GM18499 (cell line): ENCODE data around the gene SCAMP4.
"Not testable (repeated sequence)": the region's sequence is repeated elsewhere in the genome, so short reads cannot be mapped to it uniquely, and the experiment has no call there.

ENCODE experiments used
- ATAC-seq: cut with Tn5 transposase; IDR thresholded peaks from one replicate; pipeline ENCODE4 v1.9.1; 2021; ENCODE audit warnings: moderate number of reproducible peaks; ENCODE audit not compliant: insufficient read depth, unreplicated experiment

The SCAMP4 gene

DNA sequence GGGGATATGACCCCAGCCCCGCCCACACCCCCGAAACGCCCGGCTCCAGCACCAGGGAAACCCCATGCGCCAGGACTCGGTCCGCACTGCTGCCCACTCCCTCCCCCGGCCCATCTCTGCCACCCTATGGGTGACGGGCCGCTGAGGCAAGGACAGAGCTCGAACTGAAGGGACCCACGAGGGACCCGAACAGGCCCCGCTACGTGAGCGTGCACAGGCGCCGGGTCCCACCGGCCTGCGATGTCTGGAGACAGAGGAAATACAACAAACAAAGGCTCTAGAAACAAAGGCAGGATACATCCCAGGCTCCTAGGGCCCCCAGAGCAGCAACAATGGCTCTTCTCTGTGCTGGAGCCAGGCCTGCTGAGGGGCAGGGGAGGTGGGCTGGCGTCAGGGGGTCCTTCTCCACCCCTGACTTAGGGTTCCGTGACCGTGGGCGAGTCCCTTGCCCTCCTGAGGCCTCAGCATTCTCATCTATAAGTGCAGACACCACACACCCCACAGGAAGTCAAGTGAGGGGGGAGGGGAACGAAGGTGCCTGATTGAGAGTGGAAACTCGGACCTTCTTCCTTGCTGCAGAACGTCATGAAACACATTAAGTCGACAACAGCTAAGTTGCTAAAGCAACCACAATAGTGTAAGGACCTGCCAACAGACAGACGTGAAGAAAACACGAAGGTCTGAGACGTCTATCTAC is 23.0 kb upstream of the SCAMP4 start:
- ATAC-seq = no peak

DNA sequence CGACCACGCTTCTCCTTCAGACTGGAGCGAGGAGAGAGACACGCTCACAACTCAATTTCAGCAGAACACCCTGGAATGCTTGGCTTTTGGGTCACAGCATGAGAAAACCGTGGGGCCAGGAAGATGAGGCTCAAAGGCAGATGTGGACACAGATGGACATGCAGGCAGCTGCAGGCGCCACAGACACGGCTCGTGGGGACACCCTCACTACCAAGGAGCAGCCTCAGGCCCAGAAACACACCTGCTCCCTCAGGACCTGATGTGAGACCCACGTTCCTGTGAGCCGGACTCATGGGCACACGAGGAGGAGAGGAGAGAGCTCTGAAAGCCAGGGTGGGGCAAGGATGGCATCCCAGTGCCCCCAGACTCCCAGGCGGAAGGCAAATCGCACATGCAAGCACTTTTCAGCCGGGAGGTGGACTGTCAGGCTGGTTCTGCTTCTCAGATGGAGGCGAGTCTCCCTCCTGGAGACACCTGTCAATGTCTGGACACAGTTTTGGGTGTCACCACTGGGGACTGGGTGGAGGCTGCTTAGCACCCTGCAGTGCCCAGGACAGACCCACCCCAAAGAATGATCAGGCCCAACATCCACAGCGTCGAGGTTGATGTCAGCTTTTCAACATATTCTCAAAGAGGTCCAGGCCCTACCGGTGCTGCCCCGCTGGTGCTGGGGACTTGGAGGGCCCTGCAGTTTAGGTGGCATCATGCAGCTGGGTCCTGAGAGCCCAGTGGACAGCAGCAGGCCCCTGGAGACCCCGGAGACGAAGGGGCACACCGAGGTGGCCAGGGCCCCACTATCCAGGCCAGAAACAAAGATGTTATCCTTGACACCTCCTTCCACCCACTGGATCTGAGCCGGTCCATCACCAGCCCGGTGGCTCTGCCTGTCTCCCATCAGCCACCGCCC is 22.2 kb upstream of the SCAMP4 start:
- no peak for ATAC-seq

DNA sequence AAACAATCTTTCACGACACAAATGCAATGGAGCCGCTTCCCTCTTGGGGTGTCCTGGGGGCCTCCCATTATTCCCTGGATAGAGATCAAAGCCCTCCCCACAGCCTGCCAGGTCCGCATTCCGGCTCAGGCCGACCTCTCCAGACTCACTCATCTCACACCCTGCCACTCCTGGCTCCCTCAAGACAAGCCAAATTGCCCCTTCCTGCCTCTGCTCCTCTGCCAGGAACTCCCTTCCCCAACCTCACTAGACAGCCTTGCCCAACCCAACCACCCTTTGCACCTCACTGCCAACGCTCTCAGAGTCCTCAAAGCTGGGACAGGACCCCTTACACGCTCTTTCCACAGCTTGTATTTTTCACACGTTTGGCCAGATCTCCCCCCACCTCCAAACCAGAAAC is 21.4 kb upstream of the SCAMP4 start:
- ATAC-seq = no peak

DNA sequence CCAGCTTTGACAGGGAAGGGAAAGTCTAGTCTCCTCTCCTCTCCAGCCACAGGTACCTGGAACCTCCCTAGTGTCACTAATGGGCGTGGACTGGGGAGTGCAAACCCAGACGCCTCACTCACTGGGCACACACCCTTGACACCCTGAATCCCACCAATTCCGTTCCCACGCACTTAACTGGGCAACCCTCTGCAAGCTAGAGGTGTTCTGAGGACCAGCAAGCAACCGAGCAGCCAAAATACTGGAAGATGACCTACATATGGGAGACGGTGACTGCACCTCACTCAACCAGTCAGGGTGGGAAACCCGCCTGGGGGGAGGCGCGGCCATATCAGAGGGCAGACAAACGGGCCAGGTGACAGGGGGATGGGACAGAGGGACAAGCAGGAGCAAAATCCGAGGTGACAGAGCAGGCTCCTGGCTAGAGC is 20.9 kb upstream of the SCAMP4 start:
- ATAC-seq = no peak

DNA sequence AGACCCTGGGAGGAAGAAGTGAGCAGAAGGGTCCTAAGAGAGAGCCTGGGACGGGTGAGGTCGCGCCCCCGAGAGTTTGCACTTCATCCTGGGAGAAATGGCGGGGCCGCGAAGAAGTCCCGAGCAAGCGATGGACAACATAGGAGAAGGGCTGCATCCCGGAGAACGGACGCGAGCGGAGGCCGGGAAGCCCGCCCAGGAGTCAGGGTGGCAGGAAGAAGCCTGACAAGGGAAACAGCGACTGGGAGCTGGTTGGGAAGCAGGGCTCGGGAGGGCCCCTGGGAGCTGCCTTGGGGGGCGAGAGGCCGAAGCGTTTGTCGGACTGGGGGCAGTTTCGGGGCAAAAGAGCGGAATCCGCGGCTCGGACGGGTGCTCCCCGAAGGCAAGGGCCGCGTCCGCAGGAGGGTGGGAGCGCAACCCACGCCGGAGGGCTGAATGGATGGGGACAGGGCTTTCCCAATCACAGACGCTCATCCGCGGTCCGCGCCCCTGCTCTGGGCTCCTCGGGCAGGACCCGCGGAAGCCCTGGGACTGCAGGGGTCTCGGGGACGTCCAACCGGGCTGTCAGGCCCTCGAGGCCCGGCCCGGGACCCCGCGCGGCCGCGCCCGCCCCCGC is 20.4 kb upstream of the SCAMP4 start:
- ATAC-seq = no peak

DNA sequence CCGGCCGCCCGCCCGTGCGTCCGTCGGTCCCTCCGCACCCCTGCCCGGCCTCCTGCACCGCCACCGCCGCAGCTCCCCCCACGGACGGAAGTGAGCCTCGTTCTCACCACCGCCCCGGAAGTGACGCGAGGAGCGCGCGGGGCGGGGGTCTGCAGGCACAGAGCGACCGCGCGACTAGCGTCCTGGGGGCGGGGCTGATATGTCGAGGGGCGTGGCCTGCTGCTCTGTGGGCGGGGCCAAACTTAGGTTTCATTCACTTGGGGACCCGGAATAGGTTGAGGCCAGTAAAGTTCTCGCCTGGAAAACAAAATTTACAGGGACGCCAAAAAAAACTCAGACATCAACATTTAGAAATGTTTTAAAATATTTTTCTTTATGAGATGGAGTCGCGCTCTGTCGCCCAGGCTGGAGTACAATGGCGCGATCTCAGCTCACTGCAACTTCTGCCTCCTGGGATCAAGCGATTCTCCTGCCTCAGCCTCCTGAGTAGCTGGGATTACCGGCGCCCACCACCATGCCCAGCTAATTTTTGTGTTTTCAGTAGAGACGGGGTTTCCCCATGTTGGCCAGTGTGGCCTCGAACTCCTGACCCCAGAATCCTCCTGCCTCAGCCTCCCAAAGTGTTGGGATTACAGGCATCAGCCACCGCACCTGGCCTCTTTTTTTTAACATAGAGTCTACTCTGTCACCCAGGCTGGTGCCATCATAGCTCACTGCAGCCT is 19.6 kb upstream of the SCAMP4 start, which contains the start of gene ABHD17A:
TSS of gene ABHD17A (minus strand) at position 99 of the 722 bp plus-strand sequence. CDS start 3,930 bp downstream, outside the sequence.
- ATAC-seq = not testable (repeated sequence)

DNA sequence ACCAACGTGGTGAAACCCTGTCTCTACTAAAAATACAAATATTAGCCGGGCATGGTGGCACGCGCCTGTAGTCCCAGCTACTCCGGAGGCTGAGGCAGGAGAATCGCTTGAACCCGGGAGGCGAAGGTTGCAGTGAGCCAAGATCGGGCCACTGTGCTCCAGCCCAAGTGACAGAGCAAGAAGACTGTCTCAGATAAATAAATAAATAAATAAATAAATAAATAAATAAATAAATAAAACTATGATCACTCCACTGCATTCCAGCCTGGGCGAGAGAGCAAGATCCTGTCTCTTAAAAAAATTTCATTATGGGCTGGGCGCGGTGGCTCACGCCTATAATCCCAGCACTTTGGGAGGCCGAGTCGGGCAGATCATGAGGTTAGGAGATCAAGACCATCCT is 18.8 kb upstream of the SCAMP4 start:
- not testable (repeated sequence) for ATAC-seq

DNA sequence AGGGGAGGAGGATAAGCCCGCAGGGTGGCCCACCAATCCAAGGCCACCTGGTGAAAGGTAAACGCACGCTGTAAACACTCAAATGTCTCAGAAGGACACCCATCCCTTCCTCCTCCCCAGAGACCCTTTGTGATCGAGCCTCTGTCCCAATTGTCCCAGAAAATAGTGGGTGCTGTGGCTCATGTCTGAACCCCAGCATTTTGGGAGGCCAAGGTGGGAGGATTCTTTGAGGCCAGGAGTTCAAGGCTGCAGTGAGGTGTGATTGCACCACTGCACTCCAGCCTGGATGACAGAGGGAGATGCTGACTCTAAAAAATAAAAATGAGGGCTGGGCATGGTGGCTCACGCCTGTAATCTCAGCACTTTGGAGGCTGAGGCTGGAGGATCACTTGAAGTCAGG is 16.8 kb upstream of the SCAMP4 start:
- no peak for ATAC-seq

DNA sequence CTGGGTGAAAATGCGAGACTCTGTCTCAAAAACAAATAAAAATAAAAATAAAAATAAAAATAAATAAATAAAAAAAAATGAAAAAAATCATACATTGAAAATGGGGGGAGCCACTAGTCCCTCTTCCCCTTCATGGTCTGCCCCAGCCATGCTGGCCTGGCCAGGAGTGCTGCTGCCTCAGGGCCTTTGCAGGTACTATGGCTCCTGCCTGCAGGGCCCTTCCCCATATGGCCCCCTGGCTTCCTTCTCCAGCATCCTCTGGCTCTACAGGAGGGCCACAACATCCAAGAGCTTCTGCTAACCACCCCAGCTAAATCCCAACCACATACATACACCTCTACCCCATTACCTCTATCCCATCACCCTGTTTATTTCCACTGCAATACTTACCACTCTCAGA is 15.3 kb upstream of the SCAMP4 start:
- ATAC-seq = no peak

DNA sequence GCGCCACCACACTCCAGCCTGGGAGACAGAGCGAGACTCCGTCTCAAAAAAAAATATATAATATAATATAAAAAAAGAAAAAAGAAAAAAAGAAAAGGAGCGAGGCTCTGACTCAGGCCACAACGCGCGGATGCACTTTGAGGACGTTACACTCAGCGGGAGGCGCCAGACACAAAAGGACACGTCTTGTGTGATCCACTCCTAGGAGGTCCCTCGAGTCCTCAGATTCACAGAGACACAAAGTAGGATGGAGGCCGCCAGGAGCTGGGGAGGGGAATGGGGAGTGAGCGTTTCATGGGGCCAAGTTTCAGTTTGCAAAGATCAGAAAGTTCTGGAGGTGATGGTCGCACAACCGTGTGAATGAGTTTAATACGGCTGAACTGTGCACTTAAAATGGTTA is 11.4 kb upstream of the SCAMP4 start:
- ATAC-seq = no peak

DNA sequence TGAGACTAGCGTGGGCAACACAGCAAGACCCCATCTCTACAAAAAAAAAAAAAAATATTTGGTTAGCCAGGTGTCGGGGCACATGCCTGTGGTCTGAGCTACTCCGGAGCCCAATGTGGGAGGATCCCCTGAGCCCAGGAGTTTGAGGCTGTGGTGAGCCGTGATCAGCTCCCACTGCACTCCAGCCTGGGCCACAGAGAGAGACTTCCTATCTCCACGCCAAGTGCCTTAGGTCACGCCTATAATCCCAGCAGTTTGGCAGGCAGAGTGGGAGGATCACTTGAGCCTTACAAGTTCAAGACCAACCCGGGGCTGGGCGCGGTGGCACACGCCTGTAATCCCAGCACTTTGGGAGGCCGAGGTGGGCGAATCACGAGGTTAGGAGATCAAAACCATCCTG is 8.7 kb upstream of the SCAMP4 start:
- ATAC-seq = no peak

DNA sequence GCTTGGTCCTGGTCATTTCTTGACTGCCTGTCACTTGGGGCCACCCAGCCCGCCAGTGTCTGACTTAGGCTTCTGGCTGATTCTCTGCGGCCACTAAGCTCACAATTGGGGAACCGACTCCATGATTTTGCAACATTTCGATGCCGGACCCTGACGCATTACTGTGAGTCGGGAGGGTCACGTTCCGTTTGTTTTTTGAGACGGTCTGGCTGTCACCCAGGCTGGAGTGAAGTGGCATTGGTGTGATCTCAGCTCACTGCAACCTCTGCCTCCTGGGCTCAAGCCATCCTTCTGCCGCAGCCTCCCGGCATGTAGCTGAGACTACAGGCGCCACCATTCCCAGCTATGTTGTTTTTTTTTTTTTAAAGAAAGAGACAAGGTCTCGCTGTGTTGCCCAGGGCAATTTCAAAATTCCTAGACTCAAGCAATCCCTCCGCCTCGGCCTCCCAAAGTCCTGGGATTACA is 3.2 kb upstream of the SCAMP4 start:
- ATAC-seq = no peak

DNA sequence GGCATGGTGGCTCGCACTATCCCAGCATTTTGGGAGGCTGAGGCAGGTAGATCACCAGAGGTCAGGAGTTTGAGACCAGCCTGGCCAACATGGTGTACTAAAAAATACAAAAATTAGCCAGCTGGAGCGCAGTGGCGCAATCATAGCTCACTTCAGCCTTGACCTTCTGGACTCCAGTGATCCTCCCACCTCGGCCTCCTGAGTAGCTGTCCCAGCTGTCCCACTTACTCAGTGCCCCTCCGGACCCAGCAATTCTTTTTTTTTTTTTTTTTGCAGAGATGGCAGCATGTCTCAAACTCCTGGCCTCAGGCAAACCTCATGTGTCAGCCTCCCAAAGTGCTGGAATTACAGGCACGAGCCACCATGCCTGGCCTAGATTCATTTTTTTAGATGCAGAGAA is 2.3 kb upstream of the SCAMP4 start:
- no peak for ATAC-seq

DNA sequence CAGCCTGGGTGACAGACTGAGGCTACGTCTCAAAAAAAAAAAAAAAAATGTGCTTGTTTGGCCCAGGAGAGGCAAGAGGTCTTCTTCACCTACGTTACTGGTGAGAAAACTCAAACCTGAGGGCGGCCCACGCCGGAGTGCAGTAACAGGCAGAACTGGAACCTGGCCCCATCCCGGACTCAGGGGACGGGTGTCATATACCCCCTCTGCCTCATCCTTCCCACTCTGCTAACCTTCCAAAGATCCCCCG is 414 bp upstream of the SCAMP4 start:
- peak; percentile 19 for ATAC-seq

DNA sequence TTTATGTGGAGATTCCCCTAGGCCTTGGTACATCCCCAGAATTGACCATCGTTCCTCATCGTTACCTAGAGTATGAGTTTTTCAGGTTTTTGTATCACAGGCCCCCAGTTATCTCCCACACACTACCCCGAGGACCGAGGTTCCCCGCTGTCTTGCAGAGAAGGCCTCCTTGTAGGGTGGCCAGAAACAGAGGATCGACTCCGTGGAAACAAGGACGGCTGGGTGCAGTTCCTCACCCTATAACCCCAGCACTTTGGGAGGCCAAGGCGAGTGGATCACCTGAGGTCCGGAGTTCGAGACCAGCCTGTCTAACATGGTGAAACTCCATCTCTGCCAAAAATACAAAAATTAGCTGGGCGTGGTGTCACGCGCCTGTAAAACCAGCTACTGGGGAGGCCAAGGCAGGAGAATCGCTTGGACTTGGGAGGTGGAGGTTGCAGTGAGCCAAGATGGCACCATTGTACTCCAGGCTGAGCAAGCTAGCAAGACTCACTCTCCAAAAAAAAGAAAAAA is 720 bp downstream of the SCAMP4 start:
- ATAC-seq = no peak

DNA sequence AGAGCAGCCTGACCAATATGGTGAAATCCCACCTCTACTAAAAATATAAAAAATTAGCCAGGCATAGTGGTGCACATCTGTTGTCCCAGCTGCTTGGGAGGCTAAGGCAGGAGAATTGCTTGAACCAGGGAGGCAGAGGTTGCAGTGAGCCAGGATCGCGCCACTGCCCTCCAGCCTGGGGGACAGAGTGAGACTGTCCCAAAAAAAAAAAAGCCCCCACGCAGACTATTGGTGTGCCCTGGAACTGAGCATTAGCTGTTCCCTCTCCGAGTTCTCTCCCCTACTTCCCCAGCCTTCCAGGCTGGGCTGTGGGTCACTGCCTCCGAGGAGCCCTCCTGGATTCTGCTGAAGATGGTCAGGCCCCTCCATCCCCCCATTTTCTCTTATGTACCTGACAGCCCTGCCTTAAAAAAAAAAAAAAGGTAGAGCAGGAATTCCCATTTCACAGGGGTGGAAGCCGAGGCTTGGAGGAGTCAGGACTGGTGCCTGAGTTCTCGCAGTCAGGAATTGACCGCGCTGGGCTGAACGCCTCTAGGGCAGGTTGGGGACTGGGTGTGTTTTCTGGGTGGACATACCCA is 1.9 kb downstream of the SCAMP4 start:
- ATAC-seq = no peak

DNA sequence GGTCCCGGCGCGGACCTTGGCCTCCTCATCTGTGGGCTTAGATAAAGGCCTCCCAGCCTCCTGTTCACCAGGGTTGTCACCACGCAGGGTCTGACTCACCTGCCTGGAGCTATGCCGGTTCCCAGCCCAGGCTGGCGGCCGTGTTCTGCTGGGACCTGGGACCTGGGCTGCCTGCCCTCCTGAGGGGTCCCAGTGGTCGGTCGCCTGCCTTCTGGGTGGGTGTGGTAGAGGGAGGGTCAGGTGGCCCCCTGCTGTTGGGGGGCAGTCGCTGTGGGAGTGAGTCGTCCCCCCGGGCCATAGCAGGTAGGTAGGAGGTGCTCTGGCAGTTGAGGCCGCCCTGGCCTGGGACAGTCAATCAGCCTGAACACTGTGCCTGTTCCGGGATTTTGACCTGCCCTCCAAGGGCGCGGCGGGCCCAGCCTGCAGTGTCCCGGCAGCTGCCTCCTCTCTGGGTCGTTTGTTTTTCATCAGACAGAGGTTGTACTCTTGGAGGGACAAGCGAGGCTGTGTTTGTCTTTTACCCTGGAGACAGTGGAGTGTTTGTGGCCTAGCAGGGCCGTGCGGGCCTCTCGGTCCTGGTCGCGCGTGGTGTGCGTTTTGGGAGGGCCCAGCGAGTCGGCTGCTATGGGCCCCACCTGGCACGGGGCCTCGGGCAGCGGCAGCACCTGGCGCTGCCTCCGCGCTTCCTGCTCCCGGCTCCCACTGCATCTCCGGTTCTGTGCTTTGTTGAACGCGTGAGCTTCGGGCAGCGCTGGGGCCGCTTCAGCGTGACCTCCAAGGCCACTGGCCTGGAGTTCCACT is 2.6 kb downstream of the SCAMP4 start:
- ATAC-seq = no peak

DNA sequence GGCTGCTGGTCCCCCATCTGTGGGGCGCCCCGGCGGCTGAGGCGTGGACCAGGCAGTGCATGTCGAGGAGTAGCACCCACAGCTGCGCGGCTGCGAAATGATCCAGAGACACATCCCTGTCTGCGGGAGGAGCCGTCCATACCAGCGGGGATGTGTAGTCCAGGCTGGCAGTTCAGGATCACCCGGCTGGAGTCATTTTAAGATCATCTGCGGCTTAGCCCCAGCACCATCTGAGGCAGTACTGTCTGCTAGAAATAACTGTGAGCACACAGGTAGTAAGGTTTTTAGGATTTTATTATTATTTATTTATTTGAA is 3.1 kb downstream of the SCAMP4 start:
- no peak for ATAC-seq

DNA sequence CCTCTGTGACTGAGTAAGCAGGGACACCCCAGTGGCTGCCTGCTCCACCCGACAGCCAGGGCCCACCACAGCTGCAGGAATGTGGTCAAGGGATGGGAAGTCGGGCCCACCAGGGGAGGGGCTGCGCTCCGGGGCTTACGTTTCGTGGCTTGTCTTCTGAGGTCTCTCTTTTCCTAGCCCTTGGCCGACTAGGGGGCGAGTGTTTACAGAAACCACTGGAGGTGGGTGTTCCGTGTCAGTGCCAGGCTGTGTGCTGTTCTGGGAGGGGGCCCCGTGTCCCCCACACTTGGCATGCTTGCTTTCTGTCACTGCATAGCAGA is 4.5 kb downstream of the SCAMP4 start:
- ATAC-seq = no peak

DNA sequence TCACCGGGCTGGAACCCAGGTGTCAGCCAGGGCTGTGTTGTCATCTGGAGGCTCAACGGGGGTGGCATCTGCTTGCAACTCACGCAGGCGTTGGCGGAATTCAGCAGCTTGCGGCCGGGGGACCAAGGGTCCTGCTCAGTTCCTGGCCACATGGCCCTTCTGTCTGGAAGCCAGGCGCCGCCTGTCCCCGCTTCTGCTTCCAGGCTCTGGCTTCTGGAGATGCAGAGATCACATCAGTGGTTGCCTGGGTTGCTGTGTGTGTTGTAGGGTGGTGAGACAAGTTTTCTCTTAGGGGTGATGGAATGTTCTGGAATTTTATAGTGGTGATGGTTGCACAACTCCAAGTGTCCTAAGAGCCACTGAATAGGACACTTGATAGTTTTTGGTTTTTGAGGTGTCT is 5.0 kb downstream of the SCAMP4 start:
- no peak for ATAC-seq
